Left lung (tissue), 10 donors: ENCODE data around the gene MET. TPM values are rescaled to one million over a fixed set of nuclear protein-coding genes. Genes with fewer than 3 reads are reported as not detected.

Experiments
- ATAC-seq: fragments of 200-7000 bp; cut with Tn5 transposase; one replicate; pipeline ENCODE4 v1.9.1; 2020; ENCODE audit warnings: moderate library complexity
- DNase-seq, 4 donors: peaks; one replicate each; pipeline ENCODE4 v3.0.0-alpha.2; 2013 to 2020
- H3K27ac ChIP-seq, 2 donors: fragments of 200-600 bp; sonication (generic) in 1 of 2; one replicate each; pipeline versions ENCODE4 v1.5.0 to v1.8.0; 2020 to 2021
- H3K27me3 ChIP-seq, 2 donors: fragments of 200-600 bp; sonication (generic) in 1 of 2; one replicate each; pipeline versions ENCODE4 v1.5.0 to v1.8.0; 2020 to 2021
- H3K36me3 ChIP-seq, 2 donors: fragments of 200-600 bp; sonication (generic) in 1 of 2; one replicate each; pipeline versions ENCODE4 v1.5.0 to v1.8.0; 2020 to 2021
- H3K4me1 ChIP-seq, 2 donors: fragments of 200-600 bp; one replicate each; pipeline ENCODE4 v1.8.0; 2021
- H3K4me3 ChIP-seq, 2 donors: fragments of 200-600 bp; sonication (generic) in 1 of 2; one replicate each; pipeline versions ENCODE4 v1.5.0 to v1.8.0; 2020 to 2021; ENCODE audit warnings: mild to moderate bottlenecking in 1 of 2
- H3K9me3 ChIP-seq, 2 donors: fragments of 200-600 bp; sonication (generic) in 1 of 2; one replicate each; pipeline versions ENCODE4 v1.5.0 to v1.8.0; 2020 to 2021
- intact Hi-C, 2 donors: fragments of 100-400 bp; cut with DNase I; formaldehyde crosslinking; loops; one replicate each; pipeline versions ENCODE4 v1.11.2 to v1.14.2; 2022
- polyA plus RNA-seq, 6 donors: library from polyadenylated mRNA; unstranded; fragments of 120-200 nt; gene quantifications; one replicate each; pipeline ENCODE4 v1.2.1, GENCODE V29; 2013; ENCODE audit not compliant: insufficient read length in 6 of 6
- total RNA-seq, 2 donors: library from RNA; stranded (reverse); fragmentation: NEBNext Ultra II Directional; extraction: Animal tissue kit (Norgen Biotek cat#: 25700); gene quantifications; one replicate each; pipeline ENCODE4 v1.2.1, GENCODE V29; 2021
- TF ChIP-seq, protein P1 (sequence below), 2 donors: fragments of 200-600 bp; sonication (generic) in 1 of 2; IDR thresholded peaks; one replicate each; pipeline versions ENCODE4 v1.5.0 to v1.8.0; 2021; ENCODE audit warnings: antibody characterized with exemption in 2 of 2
- donor health status: DM: no; HTN: yes; CAD: no.
- donor health status: DM: no; HTN: no; CAD: no.

MET gene
- total and polyA plus RNA-seq, 8 donors, result 24.7 to 89.3 (median 32.1) TPM

GRCh38 chr7:116799916-116800315 is 127.9 kb downstream of the MET start:
- ATAC-seq (no peak), DNase-seq (no peak)
- Histone ChIP-seq H3K27me3 (no peaks in the 10 kb centered on the region), H3K4me3 (no peak overlapping the region), H3K9me3 (no peaks in the 10 kb centered on the region), H3K36me3 (peaks cover 0 to 7% of the 10 kb centered on the region in 2 donors), H3K4me1 (peaks cover 0 to 5% of the 10 kb centered on the region in 2 donors), H3K27ac (no peak overlapping the region)
- intact Hi-C loops, result no loop called here
- TF ChIP-seq, protein P1, sequence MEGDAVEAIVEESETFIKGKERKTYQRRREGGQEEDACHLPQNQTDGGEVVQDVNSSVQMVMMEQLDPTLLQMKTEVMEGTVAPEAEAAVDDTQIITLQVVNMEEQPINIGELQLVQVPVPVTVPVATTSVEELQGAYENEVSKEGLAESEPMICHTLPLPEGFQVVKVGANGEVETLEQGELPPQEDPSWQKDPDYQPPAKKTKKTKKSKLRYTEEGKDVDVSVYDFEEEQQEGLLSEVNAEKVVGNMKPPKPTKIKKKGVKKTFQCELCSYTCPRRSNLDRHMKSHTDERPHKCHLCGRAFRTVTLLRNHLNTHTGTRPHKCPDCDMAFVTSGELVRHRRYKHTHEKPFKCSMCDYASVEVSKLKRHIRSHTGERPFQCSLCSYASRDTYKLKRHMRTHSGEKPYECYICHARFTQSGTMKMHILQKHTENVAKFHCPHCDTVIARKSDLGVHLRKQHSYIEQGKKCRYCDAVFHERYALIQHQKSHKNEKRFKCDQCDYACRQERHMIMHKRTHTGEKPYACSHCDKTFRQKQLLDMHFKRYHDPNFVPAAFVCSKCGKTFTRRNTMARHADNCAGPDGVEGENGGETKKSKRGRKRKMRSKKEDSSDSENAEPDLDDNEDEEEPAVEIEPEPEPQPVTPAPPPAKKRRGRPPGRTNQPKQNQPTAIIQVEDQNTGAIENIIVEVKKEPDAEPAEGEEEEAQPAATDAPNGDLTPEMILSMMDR (IDR thresholded peaks at IDR 0.05), result no peak

DNA sequence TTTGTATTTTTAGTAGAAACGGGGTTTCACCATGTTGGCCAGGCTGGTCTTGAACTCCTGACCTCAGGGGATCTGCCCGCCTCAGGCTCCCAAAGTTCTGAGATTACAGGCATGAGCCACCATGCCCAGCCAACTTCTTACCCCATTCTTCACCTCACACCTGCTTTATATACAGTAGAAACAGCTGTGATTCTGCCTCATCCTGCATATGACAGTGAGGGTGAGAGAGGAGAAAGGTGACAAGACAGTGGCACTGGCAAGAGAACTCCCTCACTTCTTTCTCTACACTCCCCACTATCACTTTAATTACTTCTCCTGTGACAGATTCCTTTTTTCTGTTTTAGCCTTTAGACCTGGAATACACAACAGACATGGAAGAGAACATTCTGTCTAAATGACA is 128.6 kb downstream of the MET start:
- peaks cover 0 to 5% of the 10 kb centered on the region in 2 donors for H3K4me1 ChIP-seq
- DNase-seq, result no peak
- intact Hi-C loops, result no loop called here
- H3K4me3 ChIP-seq, result no peak overlapping the region
- TF ChIP-seq, protein P1 (IDR thresholded peaks at IDR 0.05), result no peak
- no peak for ATAC-seq
- H3K36me3 ChIP-seq, result peaks cover 0 to 7% of the 10 kb centered on the region in 2 donors
- H3K9me3 ChIP-seq, result no peaks in the 10 kb centered on the region
- no peaks in the 10 kb centered on the region for H3K27me3 ChIP-seq
- H3K27ac ChIP-seq, result no peak overlapping the region

- H3K4me3 ChIP-seq, result no peak overlapping the region
- peaks cover 0 to 4% of the 10 kb centered on the region in 2 donors for H3K36me3 ChIP-seq
- H3K27me3 ChIP-seq, result no peaks in the 10 kb centered on the region
- no peaks in the 10 kb centered on the region for H3K9me3 ChIP-seq
- H3K27ac ChIP-seq, result no peak overlapping the region
- TF ChIP-seq, protein P1 (IDR thresholded peaks at IDR 0.05), result no peak
- peaks cover 0 to 5% of the 10 kb centered on the region in 2 donors for H3K4me1 ChIP-seq
- no peak for DNase-seq
- intact Hi-C loops, result no loop called here
- ATAC-seq, result peak; percentile 73
These were observed 129.2 kb downstream of the MET start for GRCh38 chr7:116801092-116801710.

DNA sequence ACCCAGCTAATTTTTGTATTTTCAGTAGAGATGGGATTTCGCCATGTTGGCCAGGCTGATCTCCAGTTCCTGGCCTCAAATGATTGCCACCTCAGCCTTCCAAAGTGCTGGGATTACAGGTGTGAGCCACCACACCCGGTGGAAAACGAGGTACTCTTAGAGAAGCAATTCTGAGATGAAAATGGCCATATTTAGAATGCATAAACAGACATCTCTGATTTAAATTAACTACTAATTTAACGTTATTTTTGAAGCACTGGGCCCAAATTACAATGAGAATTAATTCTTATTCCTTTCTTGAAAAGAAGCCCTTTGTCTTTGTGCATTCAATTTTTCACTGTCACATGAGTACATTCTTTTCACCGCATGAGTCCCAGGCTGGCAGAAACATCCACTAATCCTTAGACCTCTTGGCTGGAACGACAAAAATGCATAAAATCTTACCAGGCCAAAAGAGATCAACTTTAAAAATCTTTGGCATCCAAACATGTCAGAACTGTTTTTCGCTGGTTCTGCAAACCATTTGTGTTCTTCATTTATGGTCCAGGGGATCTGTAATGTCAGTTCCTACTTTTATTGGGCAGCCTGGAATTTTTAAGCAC is 130.2 kb downstream of the MET start:
- intact Hi-C loops, result no loop called here
- no peak for DNase-seq
- Histone ChIP-seq H3K4me1 (peaks cover 0 to 5% of the 10 kb centered on the region in 2 donors), H3K36me3 (no peaks in the 10 kb centered on the region), H3K4me3 (no peak overlapping the region), H3K27ac (no peak overlapping the region), H3K27me3 (no peaks in the 10 kb centered on the region), H3K9me3 (no peaks in the 10 kb centered on the region)
- ATAC-seq, result no peak
- TF ChIP-seq, protein P1 (IDR thresholded peaks at IDR 0.05), result no peak

GRCh38 chr7:116802746-116803152 is 130.8 kb downstream of the MET start:
- Histone ChIP-seq H3K4me3 (no peak overlapping the region), H3K4me1 (peaks cover 0 to 5% of the 10 kb centered on the region in 2 donors), H3K27ac (no peak overlapping the region), H3K27me3 (no peaks in the 10 kb centered on the region), H3K36me3 (no peaks in the 10 kb centered on the region), H3K9me3 (no peaks in the 10 kb centered on the region)
- intact Hi-C loops, result no loop called here
- ATAC-seq, result peak; percentile 68
- TF ChIP-seq, protein P1 (IDR thresholded peaks at IDR 0.05), result peak in 1 of 2 donors; percentile 46
- DNase-seq, result peak in 1 of 4 donors; percentile 48
